Measurements from ENCODE around the gene ZPR1.

ZPR1 gene

GRCh38 chr11:116828632-116829524 lies 41.1 kb upstream of the ZPR1 start:
- no peaks in the 10 kb centered on the region for H3K9me3 Mint-ChIP-seq
- no peak for ATAC-seq (ENCODE audit: low read depth)
- H3K4me3 Mint-ChIP-seq = no peak overlapping the region
- H3K4me1 Mint-ChIP-seq = no peaks in the 10 kb centered on the region
- no peak for DNase-seq (ENCODE audit: low spot score in 2 of 2)
- no peak overlapping the region for H3K27ac Mint-ChIP-seq
- H3K27me3 Mint-ChIP-seq = peaks cover 2% of the 10 kb centered on the region
- no peaks in the 10 kb centered on the region for H3K36me3 Mint-ChIP-seq

GRCh38 chr11:116827461-116827860 lies 39.6 kb upstream of the ZPR1 start:
- H3K27me3 Mint-ChIP-seq = peaks cover 2% of the 10 kb centered on the region
- no peak overlapping the region for H3K27ac Mint-ChIP-seq
- H3K4me1 Mint-ChIP-seq = no peaks in the 10 kb centered on the region
- DNase-seq (ENCODE audit: low spot score in 2 of 2) = no peak
- H3K36me3 Mint-ChIP-seq = no peaks in the 10 kb centered on the region
- no peak for ATAC-seq (ENCODE audit: low read depth)
- H3K9me3 Mint-ChIP-seq = no peaks in the 10 kb centered on the region
- no peak overlapping the region for H3K4me3 Mint-ChIP-seq

- Mint-ChIP-seq H3K36me3 (no peaks in the 10 kb centered on the region), H3K27ac (no peak overlapping the region), H3K9me3 (no peaks in the 10 kb centered on the region), H3K4me1 (no peaks in the 10 kb centered on the region), H3K4me3 (no peak overlapping the region), H3K27me3 (peaks cover 2% of the 10 kb centered on the region)
- no peak for ATAC-seq (ENCODE audit: low read depth)
- DNase-seq (ENCODE audit: low spot score in 2 of 2) = no peak
Measured at GRCh38 chr11:116826751-116827431, 39.1 kb upstream of the ZPR1 start.

GRCh38 chr11:116825854-116826750 lies 38.3 kb upstream of the ZPR1 start:
- H3K27ac Mint-ChIP-seq = no peak overlapping the region
- H3K36me3 Mint-ChIP-seq = no peaks in the 10 kb centered on the region
- no peak for ATAC-seq (ENCODE audit: low read depth)
- peaks cover under 1% of the 10 kb centered on the region for H3K27me3 Mint-ChIP-seq
- no peak overlapping the region for H3K4me3 Mint-ChIP-seq
- no peaks in the 10 kb centered on the region for H3K9me3 Mint-ChIP-seq
- no peaks in the 10 kb centered on the region for H3K4me1 Mint-ChIP-seq
- DNase-seq (ENCODE audit: low spot score in 2 of 2) = no peak

GRCh38 chr11:116825434-116825833 lies 37.6 kb upstream of the ZPR1 start:
- DNase-seq (ENCODE audit: low spot score in 2 of 2) = no peak
- Mint-ChIP-seq H3K36me3 (no peaks in the 10 kb centered on the region), H3K4me3 (no peak overlapping the region), H3K27me3 (no peaks in the 10 kb centered on the region), H3K4me1 (no peaks in the 10 kb centered on the region), H3K9me3 (no peaks in the 10 kb centered on the region), H3K27ac (no peak overlapping the region)
- ATAC-seq (ENCODE audit: low read depth) = no peak

- Mint-ChIP-seq H3K27ac (no peak within 1 kb of the TSS), H3K4me3 (no peak within 1 kb of the TSS), H3K9me3 (no peaks in the 10 kb centered on the region), H3K4me1 (no peaks in the 10 kb centered on the region), H3K27me3 (no peaks in the 10 kb centered on the region), H3K36me3 (no peaks in the 10 kb centered on the region)
- DNase-seq (ENCODE audit: low spot score in 2 of 2) = no peak
- no peak for ATAC-seq (ENCODE audit: low read depth)
Measured at GRCh38 chr11:116823031-116823843, 35.4 kb upstream of the ZPR1 start, which contains the start of gene APOA4. Gene APOA4, minus strand, starts transcription at chr11:116823304. Its CDS starts 113 bp downstream, at chr11:116823191.

GRCh38 chr11:116822575-116822974 lies 34.8 kb upstream of the ZPR1 start:
- no peaks in the 10 kb centered on the region for H3K9me3 Mint-ChIP-seq
- H3K36me3 Mint-ChIP-seq = no peaks in the 10 kb centered on the region
- no peaks in the 10 kb centered on the region for H3K27me3 Mint-ChIP-seq
- H3K4me3 Mint-ChIP-seq = no peak overlapping the region
- ATAC-seq (ENCODE audit: low read depth) (no peak), DNase-seq (ENCODE audit: low spot score in 2 of 2) (no peak)
- no peak overlapping the region for H3K27ac Mint-ChIP-seq
- H3K4me1 Mint-ChIP-seq = no peaks in the 10 kb centered on the region

GRCh38 chr11:116821050-116821918 lies 33.5 kb upstream of the ZPR1 start:
- no peaks in the 10 kb centered on the region for H3K9me3 Mint-ChIP-seq
- no peak overlapping the region for H3K4me3 Mint-ChIP-seq
- DNase-seq (ENCODE audit: low spot score in 2 of 2) (no peak), ATAC-seq (ENCODE audit: low read depth) (no peak)
- no peaks in the 10 kb centered on the region for H3K4me1 Mint-ChIP-seq
- H3K36me3 Mint-ChIP-seq = no peaks in the 10 kb centered on the region
- no peak overlapping the region for H3K27ac Mint-ChIP-seq
- H3K27me3 Mint-ChIP-seq = no peaks in the 10 kb centered on the region

- ATAC-seq (ENCODE audit: low read depth) = no peak
- no peak overlapping the region for H3K4me3 Mint-ChIP-seq
Measured at GRCh38 chr11:116819049-116819448, 31.2 kb upstream of the ZPR1 start.

GRCh38 chr11:116814502-116814901 lies 26.7 kb upstream of the ZPR1 start:
- ATAC-seq (ENCODE audit: low read depth) (no peak), DNase-seq (ENCODE audit: low spot score in 2 of 2) (no peak)
- Mint-ChIP-seq H3K4me1 (no peaks in the 10 kb centered on the region), H3K36me3 (no peaks in the 10 kb centered on the region), H3K27me3 (peaks cover 2% of the 10 kb centered on the region), H3K4me3 (no peak overlapping the region), H3K27ac (no peak overlapping the region), H3K9me3 (no peaks in the 10 kb centered on the region)

More at GRCh38 chr11:116819049-116819448, 31.2 kb upstream of the ZPR1 start:
- no peak for DNase-seq (ENCODE audit: low spot score in 2 of 2)
- H3K36me3 Mint-ChIP-seq = no peaks in the 10 kb centered on the region
- no peak overlapping the region for H3K27ac Mint-ChIP-seq
- no peaks in the 10 kb centered on the region for H3K9me3 Mint-ChIP-seq
- H3K4me1 Mint-ChIP-seq = no peaks in the 10 kb centered on the region
- peaks cover 2% of the 10 kb centered on the region for H3K27me3 Mint-ChIP-seq

GRCh38 chr11:116813781-116814471 lies 26.1 kb upstream of the ZPR1 start:
- peaks cover 4% of the 10 kb centered on the region for H3K27me3 Mint-ChIP-seq
- no peaks in the 10 kb centered on the region for H3K4me1 Mint-ChIP-seq
- H3K4me3 Mint-ChIP-seq = no peak overlapping the region
- DNase-seq (ENCODE audit: low spot score in 2 of 2) = no peak
- H3K27ac Mint-ChIP-seq = no peak overlapping the region
- no peak for ATAC-seq (ENCODE audit: low read depth)
- H3K9me3 Mint-ChIP-seq = no peaks in the 10 kb centered on the region
- H3K36me3 Mint-ChIP-seq = no peaks in the 10 kb centered on the region

- no peaks in the 10 kb centered on the region for H3K36me3 Mint-ChIP-seq
- H3K27ac Mint-ChIP-seq = no peak overlapping the region
- H3K4me3 Mint-ChIP-seq = no peak overlapping the region
- no peaks in the 10 kb centered on the region for H3K9me3 Mint-ChIP-seq
- DNase-seq (ENCODE audit: low spot score in 2 of 2) (no peak), ATAC-seq (ENCODE audit: low read depth) (no peak)
- no peaks in the 10 kb centered on the region for H3K4me1 Mint-ChIP-seq
- peaks cover 4% of the 10 kb centered on the region for H3K27me3 Mint-ChIP-seq
Measured at GRCh38 chr11:116813170-116813569, 25.3 kb upstream of the ZPR1 start.
